ENCODE results near the gene LIMK1.

LIMK1 gene

GRCh38 chr7:74078461-74078860 lies 5.1 kb upstream of the LIMK1 start:
- H3K27ac ChIP-seq, result peak overlapping the region; percentile 52
- no peak for DNase-seq (ENCODE audit: low read depth, low spot score)

- no peak for DNase-seq (ENCODE audit: low read depth, low spot score)
- no peak overlapping the region for H3K27ac ChIP-seq
Measured at GRCh38 chr7:74082770-74083116, 861 bp upstream of the LIMK1 start.

GRCh38 chr7:74083928-74084721 lies 521 bp downstream of the LIMK1 start:
- no peak for DNase-seq (ENCODE audit: low read depth, low spot score)

GRCh38 chr7:74084722-74085578 lies 1.3 kb downstream of the LIMK1 start:
- no peak for DNase-seq (ENCODE audit: low read depth, low spot score)
- peak overlapping the region; percentile 52 for H3K27ac ChIP-seq

More at GRCh38 chr7:74083928-74084721, 521 bp downstream of the LIMK1 start:
- H3K27ac ChIP-seq, result peak overlapping the region; percentile 52

- H3K27ac ChIP-seq, result no peak overlapping the region
- no peak for DNase-seq (ENCODE audit: low read depth, low spot score)
Measured at GRCh38 chr7:74087791-74088453, 4.3 kb downstream of the LIMK1 start.

- no peak for DNase-seq (ENCODE audit: low read depth, low spot score)
- H3K27ac ChIP-seq, result no peak overlapping the region
Measured at GRCh38 chr7:74092321-74092963, 8.8 kb downstream of the LIMK1 start.

GRCh38 chr7:74092964-74093471 lies 9.4 kb downstream of the LIMK1 start:
- no peak for DNase-seq (ENCODE audit: low read depth, low spot score)
- H3K27ac ChIP-seq, result peak overlapping the region; percentile 55

GRCh38 chr7:74093671-74094223 lies 10.1 kb downstream of the LIMK1 start:
- DNase-seq (ENCODE audit: low read depth, low spot score), result no peak
- peak overlapping the region; percentile 55 for H3K27ac ChIP-seq

GRCh38 chr7:74094224-74095101 lies 10.9 kb downstream of the LIMK1 start:
- H3K27ac ChIP-seq, result peak overlapping the region; percentile 55
- DNase-seq (ENCODE audit: low read depth, low spot score), result peak; percentile 73

- H3K27ac ChIP-seq, result no peak overlapping the region
- no peak for DNase-seq (ENCODE audit: low read depth, low spot score)
Measured at GRCh38 chr7:74095135-74095534, 11.5 kb downstream of the LIMK1 start.

GRCh38 chr7:74097937-74098614 lies 14.5 kb downstream of the LIMK1 start:
- peak; percentile 86 for DNase-seq (ENCODE audit: low read depth, low spot score)
- H3K27ac ChIP-seq, result peak overlapping the region; percentile 90

GRCh38 chr7:74099031-74099430 lies 15.4 kb downstream of the LIMK1 start:
- no peak for DNase-seq (ENCODE audit: low read depth, low spot score)
- peak overlapping the region; percentile 90 for H3K27ac ChIP-seq

GRCh38 chr7:74101061-74101681 lies 17.6 kb downstream of the LIMK1 start:
- no peak overlapping the region for H3K27ac ChIP-seq
- DNase-seq (ENCODE audit: low read depth, low spot score), result no peak

- DNase-seq (ENCODE audit: low read depth, low spot score), result peak; percentile 44
- peak overlapping the region; percentile 56 for H3K27ac ChIP-seq
Measured at GRCh38 chr7:74103219-74103772, 19.7 kb downstream of the LIMK1 start.

- no peak for DNase-seq (ENCODE audit: low read depth, low spot score)
- H3K27ac ChIP-seq, result peak overlapping the region; percentile 56
Measured at GRCh38 chr7:74104702-74105101, 21.1 kb downstream of the LIMK1 start.

GRCh38 chr7:74105992-74106391 lies 22.4 kb downstream of the LIMK1 start:
- no peak for DNase-seq (ENCODE audit: low read depth, low spot score)
- no peak overlapping the region for H3K27ac ChIP-seq

GRCh38 chr7:74106846-74107245 lies 23.2 kb downstream of the LIMK1 start:
- DNase-seq (ENCODE audit: low read depth, low spot score), result no peak
- H3K27ac ChIP-seq, result no peak overlapping the region

- DNase-seq (ENCODE audit: low read depth, low spot score), result no peak
- H3K27ac ChIP-seq, result no peak overlapping the region
Measured at GRCh38 chr7:74115326-74115725, 31.7 kb downstream of the LIMK1 start.
